ENCODE data around the gene SCAPER. TPM values are rescaled to one million over a fixed set of nuclear protein-coding genes. Genes with fewer than 3 reads are reported as not detected.

The SCAPER gene
- total RNA-seq, 1 experiment from 2014 or later, result 15.3 TPM

DNA sequence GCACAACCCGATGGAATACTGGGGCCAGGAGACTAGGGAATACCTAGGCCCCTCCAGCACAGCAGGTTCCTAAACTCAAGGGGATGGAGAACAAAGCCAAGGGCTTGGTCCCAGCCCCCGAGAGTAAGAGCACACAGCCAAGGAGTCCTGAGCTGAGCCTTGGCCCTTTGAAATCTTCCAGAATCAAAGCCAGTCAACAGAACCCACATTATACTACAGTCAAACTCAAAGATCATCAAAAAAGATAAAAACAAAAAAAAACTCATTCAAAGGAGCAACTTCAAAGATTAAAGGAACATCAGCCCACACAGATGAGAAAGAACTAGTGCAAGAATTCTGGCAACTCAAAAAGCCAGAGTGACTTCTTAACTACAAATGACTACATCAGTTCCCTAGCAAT, 351.6 kb downstream of the SCAPER start:
- in situ Hi-C loops (cut with HindIII; ENCODE audit: low pct_unique_long_range_greater_than_20kb, low sequenced_read_pairs), result no loop called here
- Histone ChIP-seq H3K4me1 (ENCODE audit: control insufficient read depth, insufficient read depth, low read length) (no peaks in the 10 kb centered on the region), H3K36me3 (ENCODE audit: control insufficient read depth, insufficient read depth, low read length) (no peaks in the 10 kb centered on the region), H3K9me3 (ENCODE audit: control insufficient read depth, insufficient read depth, low read depth, low read length) (no peaks in the 10 kb centered on the region), H3K27ac (ENCODE audit: low read length) (no peak overlapping the region), H3K27me3 (ENCODE audit: control insufficient read depth, insufficient read depth, low read length) (no peaks in the 10 kb centered on the region), H3K4me3 (ENCODE audit: low read depth in 2 of 2, low read length in 2 of 2) (no peak overlapping the region)
- ChIA-PET CTCF (no interaction called here), POLR2A (no interaction called here)
- TF ChIP-seq CTCF (IDR thresholded peaks at IDR 0.05), result no peak
- no peak for TF ChIP-seq POLR2AphosphoS5 (IDR thresholded peaks at IDR 0.05; ENCODE audit: low read depth, low read length)
- no peak for TF ChIP-seq TCF7L2 (IDR thresholded peaks at IDR 0.05; ENCODE audit: low read depth, low read length)
- no peak for TF ChIP-seq SIN3A (IDR thresholded peaks at IDR 0.05; ENCODE audit: borderline replicate concordance, insufficient read depth, low read depth, low read length)
- TF ChIP-seq, protein P1, sequence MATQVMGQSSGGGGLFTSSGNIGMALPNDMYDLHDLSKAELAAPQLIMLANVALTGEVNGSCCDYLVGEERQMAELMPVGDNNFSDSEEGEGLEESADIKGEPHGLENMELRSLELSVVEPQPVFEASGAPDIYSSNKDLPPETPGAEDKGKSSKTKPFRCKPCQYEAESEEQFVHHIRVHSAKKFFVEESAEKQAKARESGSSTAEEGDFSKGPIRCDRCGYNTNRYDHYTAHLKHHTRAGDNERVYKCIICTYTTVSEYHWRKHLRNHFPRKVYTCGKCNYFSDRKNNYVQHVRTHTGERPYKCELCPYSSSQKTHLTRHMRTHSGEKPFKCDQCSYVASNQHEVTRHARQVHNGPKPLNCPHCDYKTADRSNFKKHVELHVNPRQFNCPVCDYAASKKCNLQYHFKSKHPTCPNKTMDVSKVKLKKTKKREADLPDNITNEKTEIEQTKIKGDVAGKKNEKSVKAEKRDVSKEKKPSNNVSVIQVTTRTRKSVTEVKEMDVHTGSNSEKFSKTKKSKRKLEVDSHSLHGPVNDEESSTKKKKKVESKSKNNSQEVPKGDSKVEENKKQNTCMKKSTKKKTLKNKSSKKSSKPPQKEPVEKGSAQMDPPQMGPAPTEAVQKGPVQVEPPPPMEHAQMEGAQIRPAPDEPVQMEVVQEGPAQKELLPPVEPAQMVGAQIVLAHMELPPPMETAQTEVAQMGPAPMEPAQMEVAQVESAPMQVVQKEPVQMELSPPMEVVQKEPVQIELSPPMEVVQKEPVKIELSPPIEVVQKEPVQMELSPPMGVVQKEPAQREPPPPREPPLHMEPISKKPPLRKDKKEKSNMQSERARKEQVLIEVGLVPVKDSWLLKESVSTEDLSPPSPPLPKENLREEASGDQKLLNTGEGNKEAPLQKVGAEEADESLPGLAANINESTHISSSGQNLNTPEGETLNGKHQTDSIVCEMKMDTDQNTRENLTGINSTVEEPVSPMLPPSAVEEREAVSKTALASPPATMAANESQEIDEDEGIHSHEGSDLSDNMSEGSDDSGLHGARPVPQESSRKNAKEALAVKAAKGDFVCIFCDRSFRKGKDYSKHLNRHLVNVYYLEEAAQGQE (IDR thresholded peaks at IDR 0.05; ENCODE audit: insufficient read depth in 1 of 2, low read depth in 2 of 2, low read length in 1 of 2), result no peak
- no TSS peak for BruUV-seq (replicated peaks)
- intact Hi-C loops (cut with micrococcal nuclease; ENCODE audit: unreplicated experiment), result no loop called here
- ATAC-seq, result no peak
- DNase-seq (ENCODE audit: low read depth, low spot score), result no peak

GRCh38 chr15:76553102-76553501, 352.0 kb downstream of the SCAPER start:
- TF ChIP-seq SIN3A (IDR thresholded peaks at IDR 0.05; ENCODE audit: borderline replicate concordance, insufficient read depth, low read depth, low read length), result no peak
- TF ChIP-seq CTCF (IDR thresholded peaks at IDR 0.05), result no peak
- no peak for TF ChIP-seq POLR2AphosphoS5 (IDR thresholded peaks at IDR 0.05; ENCODE audit: low read depth, low read length)
- TF ChIP-seq TCF7L2 (IDR thresholded peaks at IDR 0.05; ENCODE audit: low read depth, low read length), result no peak
- TF ChIP-seq, protein P1 (IDR thresholded peaks at IDR 0.05; ENCODE audit: insufficient read depth in 1 of 2, low read depth in 2 of 2, low read length in 1 of 2), result no peak
- intact Hi-C loops (cut with micrococcal nuclease; ENCODE audit: unreplicated experiment) (no loop called here), in situ Hi-C loops (cut with HindIII; ENCODE audit: low pct_unique_long_range_greater_than_20kb, low sequenced_read_pairs) (no loop called here)
- no peak overlapping the region for H3K27ac ChIP-seq (ENCODE audit: low read length)
- POLR2A ChIA-PET, result no interaction called here
- CTCF ChIA-PET, result no interaction called here
- H3K27me3 ChIP-seq (ENCODE audit: control insufficient read depth, insufficient read depth, low read length), result no peaks in the 10 kb centered on the region
- no peaks in the 10 kb centered on the region for H3K36me3 ChIP-seq (ENCODE audit: control insufficient read depth, insufficient read depth, low read length)
- H3K4me3 ChIP-seq (ENCODE audit: low read depth in 2 of 2, low read length in 2 of 2), result no peak overlapping the region
- no peak for ATAC-seq
- no peak for DNase-seq (ENCODE audit: low read depth, low spot score)
- no peaks in the 10 kb centered on the region for H3K9me3 ChIP-seq (ENCODE audit: control insufficient read depth, insufficient read depth, low read depth, low read length)
- BruUV-seq (replicated peaks), result no TSS peak
- H3K4me1 ChIP-seq (ENCODE audit: control insufficient read depth, insufficient read depth, low read length), result no peaks in the 10 kb centered on the region
